Breast epithelium (tissue), 3 donors: ENCODE data around the gene CNTN2.

ENCODE experiments used
- CTCF ChIP-seq, 3 donors: fragments of 450-650 bp; IDR thresholded peaks; one replicate each; pipeline ENCODE4 v1.5.1; 2016 to 2017; ENCODE audit warnings: antibody characterized with exemption in 3 of 3, mild to moderate bottlenecking in 3 of 3, moderate library complexity in 3 of 3
- POLR2A ChIP-seq: fragments of 450-650 bp; IDR thresholded peaks from one replicate; pipeline ENCODE4 v1.6.1; 2016; ENCODE audit warnings: antibody characterized with exemption, mild to moderate bottlenecking, moderate library complexity
- POLR2AphosphoS5 ChIP-seq, 3 donors: sonication (generic); formaldehyde crosslinking; IDR thresholded peaks; one replicate each; pipeline ENCODE4 v1.6.1; 2017; ENCODE audit warnings: antibody characterized with exemption in 3 of 3

GRCh38 chr1:205068001-205068400, 25.0 kb downstream of the CNTN2 start:
- TF ChIP-seq POLR2AphosphoS5 (IDR thresholded peaks at IDR 0.05): no peak
- no peak for TF ChIP-seq CTCF (IDR thresholded peaks at IDR 0.05)
- no peak for TF ChIP-seq POLR2A
